GM15510 (cell line): ENCODE results near the gene SRD5A3.

Experiments
- POLR2A ChIP-seq: IDR thresholded peaks from 3 replicates; pipeline ENCODE4 v1.6.1; 2011; ENCODE audit warnings: borderline replicate concordance; ENCODE audit not compliant: insufficient read length; ENCODE audit errors: extremely low read depth

Gene SRD5A3

GRCh38 chr4:55358668-55359067 lies 12.6 kb downstream of the SRD5A3 start:
- no peak for TF ChIP-seq POLR2A

GRCh38 chr4:55359397-55359916 lies 13.4 kb downstream of the SRD5A3 start:
- TF ChIP-seq POLR2A, result no peak

GRCh38 chr4:55363691-55364351 lies 17.8 kb downstream of the SRD5A3 start:
- TF ChIP-seq POLR2A, result no peak

GRCh38 chr4:55364691-55365344 lies 18.8 kb downstream of the SRD5A3 start:
- no peak for TF ChIP-seq POLR2A

GRCh38 chr4:55365345-55365728 lies 19.3 kb downstream of the SRD5A3 start:
- no peak for TF ChIP-seq POLR2A

- no peak for TF ChIP-seq POLR2A
Measured at GRCh38 chr4:55366621-55367020, 20.6 kb downstream of the SRD5A3 start.

- TF ChIP-seq POLR2A, result no peak
Measured at GRCh38 chr4:55367084-55367722, 21.2 kb downstream of the SRD5A3 start.

- no peak for TF ChIP-seq POLR2A
Measured at GRCh38 chr4:55369968-55370367, 23.9 kb downstream of the SRD5A3 start.

- no peak for TF ChIP-seq POLR2A
Measured at GRCh38 chr4:55372259-55372658, 26.2 kb downstream of the SRD5A3 start.

- TF ChIP-seq POLR2A, result no peak
Measured at GRCh38 chr4:55373461-55373860, 27.4 kb downstream of the SRD5A3 start.

GRCh38 chr4:55376698-55377097 lies 30.7 kb downstream of the SRD5A3 start:
- no peak for TF ChIP-seq POLR2A

GRCh38 chr4:55378617-55379467 lies 32.8 kb downstream of the SRD5A3 start:
- TF ChIP-seq POLR2A, result no peak

- no peak for TF ChIP-seq POLR2A
Measured at GRCh38 chr4:55380576-55380975, 34.5 kb downstream of the SRD5A3 start.

GRCh38 chr4:55381502-55381901 lies 35.5 kb downstream of the SRD5A3 start:
- no peak for TF ChIP-seq POLR2A
